Peyer's patch (tissue), 4 donors: ENCODE data around the gene SMYD3.
"Not testable (repeated sequence)": the region's sequence is repeated elsewhere in the genome, so short reads cannot be mapped to it uniquely, and the experiment has no call there.

Experiments used
- CTCF ChIP-seq, 6 experiments: fragments of 450-650 bp in 4 of 6; fragments of 200-600 bp in 2 of 6; sonication (generic) in 1 of 6; IDR thresholded peaks; one replicate each; pipeline ENCODE4 v1.5.1; 2017 to 2019; ENCODE audit warnings: antibody characterized with exemption in 6 of 6, mild to moderate bottlenecking in 3 of 6, moderate library complexity in 1 of 6
- POLR2A ChIP-seq, 2 donors: fragments of 450-650 bp; IDR thresholded peaks; one replicate each; pipeline ENCODE4 v1.5.1; 2017; ENCODE audit warnings: antibody characterized with exemption in 2 of 2, mild to moderate bottlenecking in 2 of 2, moderate library complexity in 2 of 2

GRCh38 chr1:246071561-246071960 lies 435.5 kb downstream of the SMYD3 start:
- not testable (repeated sequence) for TF ChIP-seq CTCF, POLR2A (IDR thresholded peaks at IDR 0.05)
